GM19467 (cell line): ENCODE data around the gene PKD1.

Experiments used
- ATAC-seq: cut with Tn5 transposase; IDR thresholded peaks from one replicate; pipeline ENCODE4 v1.9.1; 2021; ENCODE audit warnings: mild to moderate bottlenecking, moderate library complexity; ENCODE audit not compliant: unreplicated experiment

Gene PKD1

GRCh38 chr16:2170587-2171435 lies 35.1 kb upstream of the PKD1 start:
- ATAC-seq, result no peak

- ATAC-seq, result no peak
Measured at GRCh38 chr16:2170080-2170479, 34.4 kb upstream of the PKD1 start.

GRCh38 chr16:2167068-2167638 lies 31.5 kb upstream of the PKD1 start:
- ATAC-seq, result no peak

- ATAC-seq, result no peak
Measured at GRCh38 chr16:2166263-2167067, 30.8 kb upstream of the PKD1 start.

GRCh38 chr16:2165861-2166260 lies 30.2 kb upstream of the PKD1 start:
- ATAC-seq, result no peak

GRCh38 chr16:2163211-2163881 lies 27.6 kb upstream of the PKD1 start:
- no peak for ATAC-seq

GRCh38 chr16:2162676-2163118 lies 27.0 kb upstream of the PKD1 start:
- ATAC-seq, result no peak

GRCh38 chr16:2161911-2162310 lies 26.2 kb upstream of the PKD1 start:
- ATAC-seq, result no peak

GRCh38 chr16:2160915-2161551 lies 25.3 kb upstream of the PKD1 start:
- no peak for ATAC-seq

GRCh38 chr16:2159175-2159838 lies 23.6 kb upstream of the PKD1 start:
- no peak for ATAC-seq

GRCh38 chr16:2158262-2158638 lies 22.6 kb upstream of the PKD1 start:
- ATAC-seq, result no peak

- no peak for ATAC-seq
Measured at GRCh38 chr16:2157480-2158261, 22.0 kb upstream of the PKD1 start.

GRCh38 chr16:2156849-2157224 lies 21.1 kb upstream of the PKD1 start:
- ATAC-seq, result no peak

GRCh38 chr16:2155977-2156848 lies 20.5 kb upstream of the PKD1 start:
- ATAC-seq, result no peak

GRCh38 chr16:2155091-2155950 lies 19.6 kb upstream of the PKD1 start, which contains the start of gene TRAF7:
TRAF7 (plus strand) TSS chr16:2155782; CDS start chr16:2163921, 8,139 bp downstream.
- ATAC-seq, result peak; percentile 83

- ATAC-seq, result no peak
Measured at GRCh38 chr16:2154533-2155090, 18.9 kb upstream of the PKD1 start.
